Immature natural killer cell (primary cell): Measurements from ENCODE around the gene PRMT5. TPM values are rescaled to one million over a fixed set of nuclear protein-coding genes. Genes with fewer than 3 reads are reported as not detected.
"Not testable (repeated sequence)": the region's sequence is repeated elsewhere in the genome, so short reads cannot be mapped to it uniquely, and the experiment has no call there.

Source experiments
- DNase-seq, 3 donors: peaks; one replicate each; pipeline ENCODE4 v3.0.0; 2022; ENCODE audit warnings: mixed read lengths in 1 of 3
- H3K27ac Mint-ChIP-seq, 6 donors: one replicate each; pipeline ENCODE4 v1.8.0; 2020; ENCODE audit warnings: mixed read lengths in 6 of 6, mild to moderate bottlenecking in 5 of 6, inconsistent platforms in 4 of 6, moderate library complexity in 3 of 6
- H3K27me3 Mint-ChIP-seq, 3 donors: one replicate each; pipeline ENCODE4 v1.8.0; 2020 to 2021; ENCODE audit warnings: low read depth in 3 of 3, mild to moderate bottlenecking in 3 of 3, mixed read lengths in 3 of 3, moderate library complexity in 3 of 3, inconsistent platforms in 1 of 3
- H3K36me3 Mint-ChIP-seq, 3 donors: one replicate each; pipeline ENCODE4 v1.8.0; 2020; ENCODE audit warnings: mixed read lengths in 3 of 3, inconsistent platforms in 2 of 3, mild to moderate bottlenecking in 2 of 3
- H3K4me1 Mint-ChIP-seq, 2 donors: one replicate each; pipeline ENCODE4 v1.8.0; 2020; ENCODE audit warnings: inconsistent platforms in 2 of 2, mild to moderate bottlenecking in 2 of 2, mixed read lengths in 2 of 2, moderate library complexity in 1 of 2
- H3K4me3 Mint-ChIP-seq, 5 donors: one replicate each; pipeline ENCODE4 v1.8.0; 2020; ENCODE audit warnings: mild to moderate bottlenecking in 5 of 5, mixed read lengths in 5 of 5, inconsistent platforms in 3 of 5, moderate library complexity in 3 of 5
- H3K9me3 Mint-ChIP-seq, 6 donors: one replicate each; pipeline ENCODE4 v1.8.0; 2020; ENCODE audit warnings: mild to moderate bottlenecking in 6 of 6, mixed read lengths in 6 of 6, inconsistent platforms in 4 of 6, moderate library complexity in 3 of 6
- polyA plus RNA-seq, 3 donors: library from polyadenylated mRNA; unstranded; fragments of 300-500 nt; fragmentation: Illumina TruSeq; gene quantifications; one replicate each; pipeline ENCODE4 v1.2.3, GENCODE V29; 2021

Gene PRMT5
- polyA plus RNA-seq, 3 donors from 2014 or later: 32.9 to 34.9 (median 34.7) TPM

DNA sequence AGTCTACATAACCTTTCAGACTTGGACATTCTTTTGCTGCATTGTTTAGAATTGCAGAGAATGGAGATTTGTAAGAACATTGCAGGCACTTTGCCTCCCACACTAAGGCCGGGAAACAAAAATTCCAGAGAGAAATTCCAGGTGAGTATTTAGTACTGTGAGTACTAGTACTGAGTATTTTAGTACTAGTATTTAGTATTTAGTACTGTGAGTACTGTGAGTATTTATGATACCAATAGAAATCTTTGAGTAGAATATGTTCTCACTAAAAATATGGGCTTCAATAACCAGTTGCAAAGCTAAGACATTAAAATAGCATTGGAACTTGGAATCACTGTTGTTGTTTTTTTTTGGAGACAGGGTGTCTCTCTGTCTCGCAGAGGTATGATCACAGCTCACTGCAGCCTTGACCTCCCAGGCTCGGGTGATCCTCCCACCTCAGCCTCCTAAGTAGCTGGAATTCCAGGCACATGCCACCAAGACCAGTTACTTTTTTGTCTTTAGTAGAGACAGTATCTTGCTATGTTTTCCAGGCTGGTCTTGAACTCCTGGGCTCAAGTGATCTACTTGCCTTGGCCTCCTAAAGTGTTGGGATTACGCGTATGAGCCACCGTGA, 33.0 kb upstream of the PRMT5 start:
- no peaks in the 10 kb centered on the region for H3K36me3 Mint-ChIP-seq
- peaks cover 3 to 9% of the 10 kb centered on the region in 2 donors for H3K4me1 Mint-ChIP-seq
- no peak overlapping the region for H3K27ac Mint-ChIP-seq
- peaks cover 0 to 5% (median 1%) of the 10 kb centered on the region in 3 donors for H3K27me3 Mint-ChIP-seq
- H3K4me3 Mint-ChIP-seq: no peak overlapping the region
- no peak for DNase-seq
- no peaks in the 10 kb centered on the region for H3K9me3 Mint-ChIP-seq

GRCh38 chr14:22955702-22956569, 26.8 kb upstream of the PRMT5 start:
- peak overlapping the region; percentile 83 to 94 (median 90) for H3K27ac Mint-ChIP-seq
- no peak for DNase-seq
- H3K27me3 Mint-ChIP-seq: peaks cover 0 to 3% (median 0%) of the 10 kb centered on the region in 3 donors
- H3K4me1 Mint-ChIP-seq: peaks cover 17 to 27% of the 10 kb centered on the region in 2 donors
- H3K36me3 Mint-ChIP-seq: peaks cover 4 to 10% (median 7%) of the 10 kb centered on the region in 3 donors
- no peaks in the 10 kb centered on the region for H3K9me3 Mint-ChIP-seq
- peak overlapping the region; percentile 89 to 95 (median 93) for H3K4me3 Mint-ChIP-seq

DNA sequence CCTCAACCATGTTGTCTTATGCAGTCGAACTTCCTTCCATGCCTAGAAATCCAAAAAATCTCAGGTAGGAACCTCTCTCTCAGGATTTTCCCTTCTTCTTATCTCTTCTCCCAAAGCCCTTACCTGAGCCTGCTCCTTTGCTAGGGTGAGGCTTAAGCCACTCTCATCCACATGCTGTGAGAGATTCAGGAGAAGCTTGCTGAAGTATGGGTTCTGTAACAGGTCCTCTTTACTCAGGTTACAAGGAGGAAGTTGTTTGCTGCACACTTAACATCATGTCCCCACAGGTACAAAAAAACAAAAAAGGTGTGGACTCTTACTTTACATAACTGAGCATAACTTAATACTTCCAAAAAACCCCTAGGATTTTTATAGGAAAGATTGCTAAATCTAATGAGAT, 23.2 kb upstream of the PRMT5 start:
- Mint-ChIP-seq H3K27me3 (peaks cover 0 to 3% (median 0%) of the 10 kb centered on the region in 3 donors), H3K27ac (no peak overlapping the region), H3K4me1 (peaks cover 15 to 21% of the 10 kb centered on the region in 2 donors)

GRCh38 chr14:22951795-22952194, 22.6 kb upstream of the PRMT5 start:
- H3K27me3 Mint-ChIP-seq, H3K4me3 Mint-ChIP-seq, H3K9me3 Mint-ChIP-seq, H3K27ac Mint-ChIP-seq, DNase-seq: not testable (repeated sequence)
- peaks cover 13 to 17% of the 10 kb centered on the region in 2 donors for H3K4me1 Mint-ChIP-seq
- peaks cover 15 to 19% (median 18%) of the 10 kb centered on the region in 3 donors for H3K36me3 Mint-ChIP-seq

More for the DNA sequence above, 23.2 kb upstream of the PRMT5 start:
- Mint-ChIP-seq H3K4me3 (no peak overlapping the region), H3K36me3 (peaks cover 10 to 15% (median 12%) of the 10 kb centered on the region in 3 donors), H3K9me3 (no peaks in the 10 kb centered on the region)
- no peak for DNase-seq

DNA sequence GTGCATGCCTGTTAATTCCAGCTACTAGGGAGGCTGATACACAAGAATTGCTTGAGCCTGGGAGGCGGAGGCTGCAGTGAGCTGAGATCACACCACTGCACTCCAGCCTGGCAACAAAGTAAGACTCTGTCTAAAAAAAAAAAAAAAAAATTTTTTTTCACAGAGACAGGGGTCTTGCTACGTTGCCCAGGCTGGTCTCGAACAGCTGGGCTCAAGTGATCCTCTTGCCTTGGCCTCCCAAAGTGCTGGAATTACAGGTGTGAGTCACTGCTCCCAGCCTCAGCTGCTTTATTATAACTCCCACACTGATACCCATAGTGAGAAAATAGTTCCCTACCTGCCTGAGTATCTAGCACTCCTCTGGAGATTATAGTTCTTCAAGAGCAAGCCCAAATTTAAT, 16.5 kb upstream of the PRMT5 start:
- no peaks in the 10 kb centered on the region for H3K9me3 Mint-ChIP-seq
- H3K27ac Mint-ChIP-seq: no peak overlapping the region
- no peaks in the 10 kb centered on the region for H3K4me1 Mint-ChIP-seq
- H3K36me3 Mint-ChIP-seq: peaks cover 8 to 22% (median 21%) of the 10 kb centered on the region in 3 donors
- no peak overlapping the region for H3K4me3 Mint-ChIP-seq
- peaks cover 0 to 1% (median 0%) of the 10 kb centered on the region in 3 donors for H3K27me3 Mint-ChIP-seq
- no peak for DNase-seq

GRCh38 chr14:22939684-22940083, 10.5 kb upstream of the PRMT5 start:
- H3K27ac Mint-ChIP-seq: peak overlapping the region in 1 of 6 donors; percentile 9
- no peak for DNase-seq
- H3K27me3 Mint-ChIP-seq: no peaks in the 10 kb centered on the region
- H3K9me3 Mint-ChIP-seq: no peaks in the 10 kb centered on the region
- H3K36me3 Mint-ChIP-seq: peaks cover 0 to 8% (median 4%) of the 10 kb centered on the region in 3 donors
- H3K4me1 Mint-ChIP-seq: no peaks in the 10 kb centered on the region
- H3K4me3 Mint-ChIP-seq: no peak overlapping the region

- H3K27me3 Mint-ChIP-seq: peaks cover 0 to 5% (median 0%) of the 10 kb centered on the region in 3 donors
- no peak overlapping the region for H3K27ac Mint-ChIP-seq
- peaks cover 0 to 3% (median 0%) of the 10 kb centered on the region in 3 donors for H3K36me3 Mint-ChIP-seq
- H3K4me1 Mint-ChIP-seq: peaks cover 4% of the 10 kb centered on the region in 2 donors
- H3K9me3 Mint-ChIP-seq: no peaks in the 10 kb centered on the region
- no peak for DNase-seq
- H3K4me3 Mint-ChIP-seq: no peak overlapping the region
These were observed 6.0 kb upstream of the PRMT5 start for GRCh38 chr14:22935156-22935555.

- peaks cover 4% of the 10 kb centered on the region in 2 donors for H3K4me1 Mint-ChIP-seq
- H3K27me3 Mint-ChIP-seq: peaks cover 0 to 5% (median 0%) of the 10 kb centered on the region in 3 donors
- no peak overlapping the region for H3K4me3 Mint-ChIP-seq
- DNase-seq: no peak
- no peaks in the 10 kb centered on the region for H3K9me3 Mint-ChIP-seq
- no peaks in the 10 kb centered on the region for H3K36me3 Mint-ChIP-seq
- no peak overlapping the region for H3K27ac Mint-ChIP-seq
These were observed 3.0 kb upstream of the PRMT5 start for GRCh38 chr14:22932146-22932545.

- no peak overlapping the region for H3K4me3 Mint-ChIP-seq
- no peaks in the 10 kb centered on the region for H3K9me3 Mint-ChIP-seq
- peaks cover 0 to 5% (median 3%) of the 10 kb centered on the region in 3 donors for H3K27me3 Mint-ChIP-seq
- H3K36me3 Mint-ChIP-seq: peaks cover 0 to 7% (median 4%) of the 10 kb centered on the region in 3 donors
- peaks cover 4% of the 10 kb centered on the region in 2 donors for H3K4me1 Mint-ChIP-seq
- no peak overlapping the region for H3K27ac Mint-ChIP-seq
- DNase-seq: no peak
These were observed 787 bp upstream of the PRMT5 start for GRCh38 chr14:22929961-22930364.

DNA sequence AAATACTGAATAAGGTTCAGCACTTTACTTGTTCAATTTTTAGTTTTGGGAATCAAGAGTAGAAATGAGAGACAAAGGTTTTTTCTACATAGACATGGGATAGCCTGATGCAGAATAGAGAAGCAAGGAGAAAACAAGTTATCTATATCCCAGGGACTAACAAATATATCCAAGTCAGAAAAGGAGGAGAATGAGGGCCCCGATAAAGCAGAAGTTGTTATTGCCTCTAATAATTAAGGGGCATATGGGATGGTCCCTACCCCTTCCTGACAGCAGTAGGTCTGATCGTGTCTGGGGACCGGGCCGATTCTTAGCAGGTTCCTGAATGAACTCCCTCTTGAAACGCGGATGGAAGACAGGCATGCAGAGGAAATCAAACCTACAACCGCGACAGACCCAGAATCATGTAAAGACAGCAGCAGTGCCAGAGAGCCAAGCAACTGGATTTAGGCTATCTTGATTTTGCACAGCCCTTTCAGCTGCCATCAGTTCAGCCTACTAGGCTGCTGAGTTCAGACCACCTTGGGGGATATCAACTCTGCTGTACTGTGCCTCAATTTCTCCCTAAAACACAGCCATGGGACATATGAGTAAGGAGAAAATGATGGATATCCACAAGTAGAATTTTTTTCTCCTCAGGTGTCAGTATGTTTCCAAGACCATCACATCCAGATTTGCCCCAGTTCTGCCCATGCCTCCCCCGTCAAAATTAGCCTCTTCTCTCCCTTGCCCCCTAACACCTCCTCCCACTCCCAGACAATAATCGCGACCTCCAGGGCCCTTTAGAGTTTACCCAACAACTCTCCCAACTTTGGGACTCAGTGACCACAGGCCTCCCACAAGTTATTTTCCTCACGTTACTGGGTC, 706 bp downstream of the PRMT5 start:
- H3K27ac Mint-ChIP-seq: no peak overlapping the region
- no peak overlapping the region for H3K4me3 Mint-ChIP-seq
- H3K9me3 Mint-ChIP-seq: no peaks in the 10 kb centered on the region
- H3K36me3 Mint-ChIP-seq: peaks cover 0 to 18% (median 7%) of the 10 kb centered on the region in 3 donors
- H3K4me1 Mint-ChIP-seq: peaks cover 4% of the 10 kb centered on the region in 2 donors
- DNase-seq: no peak
- peaks cover 0 to 5% (median 5%) of the 10 kb centered on the region in 3 donors for H3K27me3 Mint-ChIP-seq

- Mint-ChIP-seq H3K4me1 (no peaks in the 10 kb centered on the region), H3K27me3 (peaks cover 0 to 5% (median 2%) of the 10 kb centered on the region in 3 donors), H3K27ac (no peak overlapping the region), H3K36me3 (peaks cover 4 to 31% (median 23%) of the 10 kb centered on the region in 3 donors), H3K9me3 (no peaks in the 10 kb centered on the region), H3K4me3 (peak overlapping the region in 1 of 5 donors; percentile 7)
- DNase-seq: no peak
These were observed 2.9 kb downstream of the PRMT5 start for GRCh38 chr14:22926316-22926715.

GRCh38 chr14:22925513-22925912, 3.7 kb downstream of the PRMT5 start:
- no peaks in the 10 kb centered on the region for H3K4me1 Mint-ChIP-seq
- peaks cover 4 to 37% (median 25%) of the 10 kb centered on the region in 3 donors for H3K36me3 Mint-ChIP-seq
- no peak for DNase-seq
- no peaks in the 10 kb centered on the region for H3K9me3 Mint-ChIP-seq
- H3K27me3 Mint-ChIP-seq: peaks cover 0 to 5% (median 0%) of the 10 kb centered on the region in 3 donors
- no peak overlapping the region for H3K27ac Mint-ChIP-seq
- no peak overlapping the region for H3K4me3 Mint-ChIP-seq

GRCh38 chr14:22923746-22924145, 5.4 kb downstream of the PRMT5 start:
- H3K4me1 Mint-ChIP-seq: peaks cover 12 to 13% of the 10 kb centered on the region in 2 donors
- no peak overlapping the region for H3K4me3 Mint-ChIP-seq
- H3K27me3 Mint-ChIP-seq: peaks cover 5 to 10% (median 5%) of the 10 kb centered on the region in 3 donors
- H3K36me3 Mint-ChIP-seq: peaks cover 4 to 37% (median 25%) of the 10 kb centered on the region in 3 donors
- H3K9me3 Mint-ChIP-seq: no peaks in the 10 kb centered on the region
- no peak for DNase-seq
- H3K27ac Mint-ChIP-seq: peak overlapping the region in 1 of 6 donors; percentile 24
